ENCODE results near the gene KRTAP10-12. TPM values are rescaled to one million over a fixed set of nuclear protein-coding genes. Genes with fewer than 3 reads are reported as not detected.

Gene KRTAP10-12
- total RNA-seq, 1 experiment from 2014 or later = not detected

- no peak overlapping the region for H3K4me3 Mint-ChIP-seq (ENCODE audit: unreplicated experiment)
- intact Hi-C loops (cut with micrococcal nuclease) = no loop called here
- TF ChIP-seq CTCF (IDR thresholded peaks at IDR 0.05; ENCODE audit: unreplicated experiment) = no peak
- BruUV-seq (replicated peaks) = no TSS peak
- H3K27ac Mint-ChIP-seq (ENCODE audit: low read depth, unreplicated experiment) = no peak overlapping the region
- ChIA-PET POLR2A (no interaction called here), CTCF (interaction anchor here (0.7 kb wide), 1 partner anchor 140 kb away, joined by 3 read pairs; no protein-coding TSS in a partner anchor)
- H3K36me3 Mint-ChIP-seq (ENCODE audit: insufficient read depth, unreplicated experiment) = no peaks in the 10 kb centered on the region
- DNase-seq (ENCODE audit: unreplicated experiment) = no peak
- H3K9me3 Mint-ChIP-seq (ENCODE audit: unreplicated experiment) = no peaks in the 10 kb centered on the region
- peaks cover 35% of the 10 kb centered on the region for H3K27me3 Mint-ChIP-seq (ENCODE audit: insufficient read depth, unreplicated experiment)
- no peaks in the 10 kb centered on the region for H3K4me1 Mint-ChIP-seq (ENCODE audit: insufficient read depth, unreplicated experiment)
These were observed 46.6 kb upstream of the KRTAP10-12 start for GRCh38 chr21:44650265-44650972.

DNA sequence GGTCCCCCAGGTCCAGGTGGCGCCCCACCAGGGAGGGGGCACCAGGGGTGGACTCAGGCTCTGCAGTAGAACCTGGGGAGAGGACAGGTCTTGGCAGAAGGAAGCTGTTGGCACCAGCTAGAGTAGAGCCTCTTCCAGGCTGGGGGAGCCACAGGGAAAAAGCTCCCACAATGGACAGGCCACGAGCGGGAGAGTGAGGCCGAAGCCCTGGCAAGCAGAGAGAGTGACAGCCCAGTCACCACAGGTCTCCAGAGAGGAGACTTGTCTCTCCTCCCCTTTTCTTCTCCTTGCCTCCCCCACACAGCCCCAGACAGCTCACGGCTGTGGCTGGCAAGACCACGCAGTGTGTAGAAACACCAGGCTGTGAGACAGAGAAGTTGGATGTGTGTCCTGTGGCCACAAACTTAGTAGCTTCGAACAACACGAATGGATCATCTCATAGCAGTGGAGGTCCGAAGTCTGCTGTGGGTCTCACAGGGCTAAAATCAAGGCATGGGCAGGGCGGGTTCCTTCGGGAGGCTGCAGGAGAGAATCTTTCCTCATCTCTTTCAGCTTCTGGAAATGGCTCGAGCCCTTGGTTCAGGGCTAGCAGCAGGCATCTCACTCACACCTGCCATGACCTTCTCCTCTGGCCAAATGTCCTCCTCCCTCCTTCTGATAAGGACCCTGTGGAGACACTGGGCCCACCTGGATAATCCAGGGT lies 45.8 kb upstream of the KRTAP10-12 start:
- ChIA-PET POLR2A (no interaction called here), CTCF (interaction anchor here (0.7 kb wide), 1 partner anchor 140 kb away, joined by 3 read pairs; no protein-coding TSS in a partner anchor)
- Mint-ChIP-seq H3K4me3 (ENCODE audit: unreplicated experiment) (no peak overlapping the region), H3K4me1 (ENCODE audit: insufficient read depth, unreplicated experiment) (no peaks in the 10 kb centered on the region), H3K36me3 (ENCODE audit: insufficient read depth, unreplicated experiment) (no peaks in the 10 kb centered on the region), H3K9me3 (ENCODE audit: unreplicated experiment) (no peaks in the 10 kb centered on the region), H3K27me3 (ENCODE audit: insufficient read depth, unreplicated experiment) (peaks cover 40% of the 10 kb centered on the region), H3K27ac (ENCODE audit: low read depth, unreplicated experiment) (no peak overlapping the region)
- BruUV-seq (replicated peaks) = no TSS peak
- intact Hi-C loops (cut with micrococcal nuclease) = no loop called here
- DNase-seq (ENCODE audit: unreplicated experiment) = no peak
- TF ChIP-seq CTCF (IDR thresholded peaks at IDR 0.05; ENCODE audit: unreplicated experiment) = no peak

DNA sequence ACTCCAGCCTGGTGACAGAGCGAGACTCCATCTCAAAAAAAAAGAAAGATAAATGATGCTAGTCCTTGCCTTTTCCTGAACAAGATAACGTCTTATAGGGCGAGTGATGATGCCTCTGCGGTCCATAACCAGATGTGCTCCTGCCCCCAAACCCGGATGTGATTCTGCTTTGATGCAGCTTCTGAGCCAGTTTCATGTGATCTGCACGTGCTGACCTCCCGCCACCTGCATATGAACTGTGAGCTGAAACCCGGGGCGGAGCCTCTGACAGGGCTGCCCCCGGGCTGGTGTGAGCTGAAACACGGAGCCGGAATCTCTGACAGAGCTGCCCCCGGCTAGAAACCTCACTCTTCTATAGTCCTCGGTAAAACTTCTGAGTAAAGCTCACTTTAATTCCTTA lies 43.8 kb upstream of the KRTAP10-12 start:
- H3K27ac Mint-ChIP-seq (ENCODE audit: low read depth, unreplicated experiment) = no peak overlapping the region
- BruUV-seq (replicated peaks) = no TSS peak

More for the DNA sequence above, 43.8 kb upstream of the KRTAP10-12 start:
- no peaks in the 10 kb centered on the region for H3K4me1 Mint-ChIP-seq (ENCODE audit: insufficient read depth, unreplicated experiment)
- DNase-seq (ENCODE audit: unreplicated experiment) = no peak
- intact Hi-C loops (cut with micrococcal nuclease) = no loop called here
- ChIA-PET CTCF (no interaction called here), POLR2A (no interaction called here)
- TF ChIP-seq CTCF (IDR thresholded peaks at IDR 0.05; ENCODE audit: unreplicated experiment) = no peak
- H3K27me3 Mint-ChIP-seq (ENCODE audit: insufficient read depth, unreplicated experiment) = peaks cover 42% of the 10 kb centered on the region
- H3K36me3 Mint-ChIP-seq (ENCODE audit: insufficient read depth, unreplicated experiment) = no peaks in the 10 kb centered on the region
- H3K9me3 Mint-ChIP-seq (ENCODE audit: unreplicated experiment) = no peaks in the 10 kb centered on the region
- no peak overlapping the region for H3K4me3 Mint-ChIP-seq (ENCODE audit: unreplicated experiment)

Data from MCF 10A (cell line).